K562 (cell line): ENCODE data around the gene SPTBN4. TPM values are rescaled to one million over a fixed set of nuclear protein-coding genes. Genes with fewer than 3 reads are reported as not detected.

Source experiments
- BRCA1 ChIP-seq, 2 experiments: fragments of 450-650 bp in 1 of 2; sonication (generic) in 1 of 2; formaldehyde crosslinking in 1 of 2; IDR thresholded peaks; 2 replicates each; pipeline versions ENCODE4 v1.5.0 to v1.6.1; 2017 to 2020; ENCODE audit warnings: mild to moderate bottlenecking in 1 of 2, missing genetic modification reagents in 1 of 2
- CCAR2 ChIP-seq: fragments of 200-400 bp; formaldehyde crosslinking; IDR thresholded peaks from 2 replicates; pipeline ENCODE4 v1.6.1; 2017; ENCODE audit warnings: mild to moderate bottlenecking, low read depth, low read length
- CHCHD3 ChIP-seq: fragments of 250-450 bp; sonication (Bioruptor Pico); IDR thresholded peaks from 2 replicates; pipeline ENCODE4 v2.1.2; 2022; ENCODE audit warnings: mild to moderate bottlenecking
- DDX20 ChIP-seq: fragments of 450-650 bp; IDR thresholded peaks from 2 replicates; pipeline ENCODE4 v1.6.1; 2016; ENCODE audit warnings: missing genetic modification characterization, low read depth, mild to moderate bottlenecking, missing compliant biosample characterization, moderate library complexity
- HDAC1 ChIP-seq, 2 experiments: fragments of 450-650 bp; IDR thresholded peaks; 2 replicates each; pipeline ENCODE4 v1.6.1; 2016 to 2017; ENCODE audit warnings: inconsistent platforms in 1 of 2, mild to moderate bottlenecking in 1 of 2, moderate library complexity in 1 of 2
- HMG20A ChIP-seq: fragments of 450-650 bp; formaldehyde crosslinking; conservative IDR thresholded peaks from 2 replicates; pipeline ENCODE4 v1.4.0; 2020; ENCODE audit warnings: mild to moderate bottlenecking, mixed read lengths
- PRMT5 ChIP-seq: sonication (generic); formaldehyde crosslinking; IDR thresholded peaks from 2 replicates; pipeline ENCODE4 v1.5.0; 2020; ENCODE audit warnings: missing genetic modification reagents
- RBM14 ChIP-seq: fragments of 200-400 bp; formaldehyde crosslinking; IDR thresholded peaks from 2 replicates; pipeline ENCODE4 v1.6.1; 2018; ENCODE audit warnings: low read depth, mild to moderate bottlenecking, low read length, moderate library complexity, borderline replicate concordance; ENCODE audit not compliant: insufficient read depth
- REST ChIP-seq, 2 experiments: fragments of 450-650 bp; formaldehyde crosslinking in 1 of 2; IDR thresholded peaks; 2 replicates each; pipeline versions ENCODE4 v1.4.0 to v1.6.1; 2014 to 2020; ENCODE audit warnings: mild to moderate bottlenecking in 2 of 2, borderline replicate concordance in 1 of 2, low read depth in 1 of 2
- SMARCC2 ChIP-seq: fragments of 450-650 bp; IDR thresholded peaks from 2 replicates; pipeline ENCODE4 v1.6.1; 2017; ENCODE audit warnings: antibody characterized with exemption, moderate library complexity, mild to moderate bottlenecking, low read depth
- TCF3 ChIP-seq: sonication (generic); formaldehyde crosslinking; IDR thresholded peaks from 2 replicates; pipeline ENCODE4 v1.4.0; 2020; ENCODE audit warnings: mild to moderate bottlenecking, missing genetic modification reagents
- TFAM ChIP-seq: fragments of 250-450 bp; sonication (Bioruptor Pico); conservative IDR thresholded peaks from 2 replicates; pipeline ENCODE4 v1.5.0; 2021; ENCODE audit warnings: mild to moderate bottlenecking, moderate library complexity
- U2AF1 ChIP-seq: fragments of 200-400 bp; formaldehyde crosslinking; optimal IDR thresholded peaks from 2 replicates; pipeline ENCODE3; 2017; ENCODE audit warnings: mild to moderate bottlenecking, low read depth, low read length, moderate library complexity
- ZBTB12 ChIP-seq: fragments of 250-450 bp; sonication (Bioruptor Pico); IDR thresholded peaks from 2 replicates; pipeline ENCODE4 v1.4.0; 2020
- ZBTB2 ChIP-seq: fragments of 450-650 bp; IDR thresholded peaks from 2 replicates; pipeline ENCODE4 v1.6.1; 2016; ENCODE audit warnings: antibody characterized with exemption
- ZFP1 ChIP-seq: fragments of 450-650 bp; formaldehyde crosslinking; IDR thresholded peaks from 2 replicates; pipeline ENCODE4 v1.4.0; 2020; ENCODE audit warnings: mild to moderate bottlenecking, mixed read lengths
- ZNF184 ChIP-seq: sonication (generic); formaldehyde crosslinking; IDR thresholded peaks from 2 replicates; pipeline ENCODE4 v1.5.0; 2020; ENCODE audit warnings: missing genetic modification reagents
- ZNF79 ChIP-seq: fragments of 250-450 bp; sonication (Bioruptor Pico); IDR thresholded peaks from 2 replicates; pipeline ENCODE4 v1.4.0; 2020; ENCODE audit warnings: low read depth, mild to moderate bottlenecking, moderate library complexity
- polyA plus RNA-seq, 8 experiments: library from polyadenylated mRNA; depleted of rRNA in 4 of 8; stranded (reverse) in 5 of 8; unstranded in 3 of 8; fragments of >200 nt; fragmentation: Nextera tagmentation in 2 of 8; fragmentation: Illumina TruSeq in 1 of 8; extraction: Ambion mirVana in 2 of 8; extraction: Trizol in 1 of 8; gene quantifications; 2 replicates each; pipeline versions ENCODE4 v1.2.1 to v1.2.3, GENCODE V29; 2011 to 2014; ENCODE audit warnings: inconsistent platforms in 1 of 8, missing spikeins in 1 of 8
- total RNA-seq, 7 experiments: library from RNA; depleted of rRNA in 6 of 7; stranded (reverse); fragments of >200 nt in 6 of 7; fragmentation: Illumina TruSeq in 2 of 7; extraction: Trizol in 2 of 7; gene quantifications; 2 replicates each; pipeline versions ENCODE4 v1.2.1 to v1.2.3, GENCODE V29; 2011 to 2021; ENCODE audit warnings: low replicate concordance in 1 of 7

The SPTBN4 gene
- total and polyA plus RNA-seq, 9 of the 15 experiments (the other 6 are each of a cell fraction or from before 2014, with no cell fraction given), result 0.01 to 1.5 (median 0.86) TPM

- TF ChIP-seq REST (IDR thresholded peaks at IDR 0.05; ENCODE audit: borderline replicate concordance) (peak; percentile 41; the same call in 1 of the 2 replicates), REST (CRISPR knock-in tag; IDR thresholded peaks at IDR 0.05; ENCODE audit: low read depth) (no peak), TCF3 (CRISPR knock-in tag) (no peak), BRCA1 (IDR thresholded peaks at IDR 0.05) (no peak), BRCA1 (CRISPR knock-in tag; IDR thresholded peaks at IDR 0.05) (no peak), SMARCC2 (no peak), ZBTB2 (no peak), RBM14 (no peak), PRMT5 (no peak), ZBTB12 (no peak), DDX20 (tag) (no peak), ZFP1 (CRISPR knock-in tag) (no peak), ZNF184 (CRISPR knock-in tag) (no peak), TFAM (CRISPR knock-in tag) (no peak), CHCHD3 (CRISPR knock-in tag) (no peak), HDAC1 (IDR thresholded peaks at IDR 0.05) (no peak), HMG20A (CRISPR knock-in tag) (no peak), CCAR2 (no peak), ZNF79 (CRISPR knock-in tag) (no peak), U2AF1 (no peak)
Measured at GRCh38 chr19:40592170-40592569, 125.4 kb downstream of the SPTBN4 start (continued).
